ENCODE results near the gene MATN1.

MATN1 gene

GRCh38 chr1:30680879-30681278 is 42.5 kb downstream of the MATN1 start:
- no peak for DNase-seq (ENCODE audit: low read depth in 2 of 2)

GRCh38 chr1:30680429-30680828 is 43.0 kb downstream of the MATN1 start:
- DNase-seq (ENCODE audit: low read depth in 2 of 2) = no peak

GRCh38 chr1:30679976-30680305 is 43.4 kb downstream of the MATN1 start:
- no peak for DNase-seq (ENCODE audit: low read depth in 2 of 2)

- no peak for DNase-seq (ENCODE audit: low read depth in 2 of 2)
These were observed 44.0 kb downstream of the MATN1 start for GRCh38 chr1:30679201-30679975.

GRCh38 chr1:30678209-30678608 is 45.2 kb downstream of the MATN1 start:
- no peak for DNase-seq (ENCODE audit: low read depth in 2 of 2)

- DNase-seq (ENCODE audit: low read depth in 2 of 2) = no peak
These were observed 45.9 kb downstream of the MATN1 start for GRCh38 chr1:30677471-30677870.

- no peak for DNase-seq (ENCODE audit: low read depth in 2 of 2)
These were observed 47.6 kb downstream of the MATN1 start for GRCh38 chr1:30675761-30676160.

- no peak for DNase-seq (ENCODE audit: low read depth in 2 of 2)
These were observed 48.1 kb downstream of the MATN1 start for GRCh38 chr1:30675289-30675688.

- no peak for DNase-seq (ENCODE audit: low read depth in 2 of 2)
These were observed 50.0 kb downstream of the MATN1 start for GRCh38 chr1:30673395-30673794.

GRCh38 chr1:30672661-30673060 is 50.7 kb downstream of the MATN1 start:
- no peak for DNase-seq (ENCODE audit: low read depth in 2 of 2)

GRCh38 chr1:30670240-30671060 is 52.9 kb downstream of the MATN1 start:
- DNase-seq (ENCODE audit: low read depth in 2 of 2) = no peak

- no peak for DNase-seq (ENCODE audit: low read depth in 2 of 2)
These were observed 54.6 kb downstream of the MATN1 start for GRCh38 chr1:30668546-30669327.

- DNase-seq (ENCODE audit: low read depth in 2 of 2) = no peak
These were observed 55.4 kb downstream of the MATN1 start for GRCh38 chr1:30668024-30668423.

- no peak for DNase-seq (ENCODE audit: low read depth in 2 of 2)
These were observed 56.6 kb downstream of the MATN1 start for GRCh38 chr1:30666756-30667273.

GRCh38 chr1:30665216-30666010 is 58.0 kb downstream of the MATN1 start:
- DNase-seq (ENCODE audit: low read depth in 2 of 2) = no peak

- DNase-seq (ENCODE audit: low read depth in 2 of 2) = no peak
These were observed 59.2 kb downstream of the MATN1 start for GRCh38 chr1:30664103-30664755.

- no peak for DNase-seq (ENCODE audit: low read depth in 2 of 2)
These were observed 59.7 kb downstream of the MATN1 start for GRCh38 chr1:30663596-30664091.

- DNase-seq (ENCODE audit: low read depth in 2 of 2) = no peak
These were observed 61.0 kb downstream of the MATN1 start for GRCh38 chr1:30662291-30662840.

GRCh38 chr1:30661311-30661710 is 62.1 kb downstream of the MATN1 start:
- no peak for DNase-seq (ENCODE audit: low read depth in 2 of 2)

Data from stimulated activated CD8-positive, alpha-beta memory T cell treated with anti-CD3 and anti-CD28 coated beads, Interleukin-7, amount 100 ng/mL, for 1 hour (primary cell).